Stimulated activated CD4-positive, alpha-beta T cell treated with anti-CD3 and anti-CD28 coated beads, TNF-alpha, amount 100 ng/mL, for 1 hour (primary cell): ENCODE measurements around the gene TRH.
"Not testable (repeated sequence)": the region's sequence is repeated elsewhere in the genome, so short reads cannot be mapped to it uniquely, and the experiment has no call there.

ENCODE experiments used
- DNase-seq, 3 donors: peaks; one replicate each; pipeline ENCODE4 v3.0.0-alpha.2; 2020; ENCODE audit warnings: low read depth in 3 of 3, low spot score in 1 of 3

TRH gene

GRCh38 chr3:130002666-130003598 lies 28.4 kb downstream of the TRH start:
- peak in 2 of 3 donors; percentile 38 to 70 for DNase-seq

- no peak for DNase-seq
Measured at GRCh38 chr3:130010556-130010955, 36.0 kb downstream of the TRH start.

DNA sequence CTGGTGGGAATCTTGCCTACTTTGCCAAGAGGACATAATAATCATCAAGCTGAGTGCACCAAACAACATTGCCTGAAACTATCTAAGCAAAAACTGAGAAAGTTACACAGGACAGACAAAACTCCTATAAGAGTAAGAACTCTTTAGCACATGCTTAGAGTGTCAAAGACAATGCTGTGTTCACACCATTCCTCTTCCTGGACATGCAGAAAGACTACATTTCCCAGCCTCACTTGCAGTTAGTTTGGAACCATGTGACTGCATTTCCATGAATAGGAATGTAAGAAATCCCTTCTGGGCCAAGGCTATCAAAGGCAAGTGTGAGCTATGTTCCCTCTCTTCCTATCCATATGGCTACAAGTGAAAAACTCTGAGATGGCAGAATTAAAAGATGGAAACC lies 37.6 kb downstream of the TRH start:
- DNase-seq = not testable (repeated sequence)

- not testable (repeated sequence) for DNase-seq
Measured at GRCh38 chr3:130013246-130013645, 38.7 kb downstream of the TRH start.

GRCh38 chr3:130014526-130014925 lies 40.0 kb downstream of the TRH start:
- DNase-seq = no peak

DNA sequence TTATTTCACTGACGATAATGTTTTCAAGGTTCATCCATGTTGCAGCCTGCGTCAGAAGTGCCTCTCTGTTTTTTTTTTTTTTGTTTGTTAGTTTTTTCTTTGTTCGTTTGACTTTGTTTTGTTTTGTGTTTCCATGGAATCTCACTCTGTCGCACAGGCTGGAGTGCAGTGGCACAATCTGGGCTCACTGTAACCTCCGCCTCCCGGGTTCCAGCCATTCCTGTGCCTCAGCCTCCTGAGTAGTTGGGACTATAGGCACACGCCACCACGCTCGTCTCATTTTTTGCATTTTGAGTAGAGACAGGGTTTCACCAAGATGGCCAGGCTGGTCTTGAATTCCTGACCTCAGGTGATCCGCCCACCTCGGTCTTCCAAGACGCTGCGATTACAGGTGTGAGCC lies 43.1 kb downstream of the TRH start:
- not testable (repeated sequence) for DNase-seq

GRCh38 chr3:130026146-130026829 lies 51.8 kb downstream of the TRH start:
- not testable (repeated sequence) for DNase-seq

GRCh38 chr3:130027437-130027836 lies 52.9 kb downstream of the TRH start:
- not testable (repeated sequence) for DNase-seq
